GM19328 (cell line): ENCODE results near the gene RAB40B.

ENCODE experiments used
- ATAC-seq: cut with Tn5 transposase; IDR thresholded peaks from one replicate; pipeline ENCODE4 v1.9.1; 2021; ENCODE audit warnings: mild to moderate bottlenecking, moderate library complexity; ENCODE audit not compliant: unreplicated experiment

Gene RAB40B

DNA sequence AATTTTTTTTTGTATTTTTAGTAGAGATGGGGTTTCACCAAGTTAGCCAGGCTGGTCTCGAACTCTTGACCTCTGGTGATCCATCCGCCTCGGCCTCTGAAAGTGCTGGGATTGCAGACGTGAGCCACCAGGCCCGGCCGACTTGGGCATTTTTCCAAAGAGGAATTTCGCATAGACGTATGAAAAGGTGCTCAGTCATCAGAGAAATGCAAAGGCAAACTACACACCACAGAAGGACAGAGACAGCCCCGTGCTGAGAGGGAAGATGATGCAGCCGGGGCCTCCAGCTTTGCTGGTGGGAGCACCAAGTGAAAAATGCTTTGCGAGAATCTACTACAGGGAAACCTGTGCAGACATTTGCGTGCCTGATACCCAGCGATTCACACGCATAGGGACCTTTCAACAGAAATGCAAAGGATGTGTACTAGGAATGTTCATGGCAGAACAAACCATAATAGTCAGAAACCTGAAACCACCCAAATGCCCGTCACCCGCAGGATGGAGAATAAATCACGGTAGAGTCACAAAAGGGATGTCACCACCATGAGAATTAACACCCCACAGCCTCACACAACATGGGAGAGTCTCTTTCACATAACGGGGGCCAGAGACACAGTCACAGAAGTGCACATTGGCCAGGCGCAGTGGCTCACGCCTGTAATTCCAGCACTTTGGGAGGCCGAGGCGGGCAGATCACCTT, 5.2 kb downstream of the RAB40B start:
- ATAC-seq = no peak

DNA sequence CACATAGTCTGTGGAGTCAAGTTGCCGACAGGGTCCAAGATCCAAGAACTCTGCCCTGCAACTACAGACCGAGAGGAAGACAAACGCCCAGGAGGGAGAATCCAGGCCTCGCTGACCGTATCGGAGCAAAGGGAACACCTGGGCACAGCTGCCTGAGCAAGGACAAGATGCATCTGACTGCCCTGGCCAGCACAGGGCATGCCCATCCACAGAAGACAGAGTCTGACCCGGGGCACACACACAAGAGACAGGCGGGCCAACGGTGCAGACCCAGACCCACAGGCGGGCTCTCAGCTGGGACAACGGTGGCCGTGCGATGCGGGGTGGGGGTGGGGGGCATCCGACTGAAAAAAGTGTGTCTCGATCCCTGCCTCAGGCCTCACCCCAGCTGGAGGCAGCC, 6.2 kb downstream of the RAB40B start:
- no peak for ATAC-seq

DNA sequence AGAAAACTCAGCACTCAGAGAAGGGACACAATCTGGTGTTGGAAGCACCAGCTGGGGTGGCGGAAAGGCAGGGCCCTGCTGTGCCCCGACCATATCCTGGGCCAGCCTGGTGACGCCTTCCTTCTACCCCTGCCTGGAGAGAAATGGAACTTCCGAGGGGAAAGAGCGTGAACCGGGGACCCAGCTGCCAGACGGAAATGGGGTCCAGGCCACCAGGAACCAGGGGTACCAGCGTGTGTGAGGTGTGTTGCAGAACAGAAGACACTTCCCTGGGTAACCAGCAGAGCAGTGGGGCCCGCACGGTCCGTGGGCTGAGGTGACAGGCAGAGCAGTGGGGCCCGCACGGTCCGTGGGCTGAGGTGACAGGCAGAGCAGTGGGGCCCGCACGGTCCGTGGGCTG, 6.8 kb downstream of the RAB40B start:
- no peak for ATAC-seq

DNA sequence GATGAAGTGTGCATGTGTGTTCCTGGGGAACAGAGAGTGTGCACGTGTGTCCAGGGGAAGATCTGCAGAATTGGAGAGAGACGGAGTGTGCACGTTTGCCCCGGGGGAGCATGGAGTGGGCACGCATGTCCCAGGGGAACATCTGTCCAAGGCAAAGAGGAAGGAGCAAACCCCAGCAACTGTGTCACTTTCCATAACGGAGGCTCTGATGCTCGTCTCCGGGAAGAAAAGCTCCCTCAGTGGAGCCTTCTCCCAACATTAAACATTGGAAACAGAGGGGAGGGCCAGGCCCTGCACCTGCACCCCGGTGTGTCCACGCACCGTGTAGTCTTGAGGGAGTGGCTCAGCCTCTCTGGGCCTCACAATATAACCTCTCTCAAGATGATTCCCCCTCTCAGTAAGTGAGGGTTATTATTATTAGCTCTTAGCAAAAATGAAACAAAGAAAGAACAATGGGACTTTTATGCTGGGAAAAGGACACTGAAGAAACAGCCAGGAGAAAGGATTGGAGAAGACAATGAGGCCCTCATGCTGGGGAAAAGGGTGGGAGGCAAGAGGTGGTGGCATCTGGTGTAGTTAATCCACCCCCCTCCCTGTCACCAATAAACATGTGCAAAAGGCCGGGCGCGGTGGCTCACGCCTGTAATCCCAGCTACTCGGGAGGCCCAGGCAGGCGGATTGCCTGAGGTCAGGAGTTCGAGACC, 7.6 kb downstream of the RAB40B start:
- no peak for ATAC-seq

DNA sequence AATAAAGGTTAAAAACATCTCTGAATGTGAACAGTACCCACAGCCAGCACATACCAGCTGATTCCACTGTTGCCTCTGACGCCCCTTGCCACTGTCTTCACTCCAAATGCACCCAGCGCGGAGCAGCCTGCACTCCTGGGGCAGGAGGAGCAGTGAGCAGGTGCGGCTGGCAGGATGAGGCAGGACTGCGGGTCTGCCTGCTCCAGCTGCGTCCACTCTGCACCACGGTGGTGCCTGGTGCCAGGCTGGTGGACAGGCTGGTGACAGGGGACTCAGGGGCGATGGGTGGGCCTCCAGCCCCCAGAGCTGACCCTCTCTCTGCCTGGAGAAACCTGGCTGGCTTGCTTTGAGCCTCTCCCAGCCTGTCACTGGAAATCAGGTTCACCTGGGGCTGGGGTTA, 9.4 kb downstream of the RAB40B start:
- ATAC-seq = no peak

DNA sequence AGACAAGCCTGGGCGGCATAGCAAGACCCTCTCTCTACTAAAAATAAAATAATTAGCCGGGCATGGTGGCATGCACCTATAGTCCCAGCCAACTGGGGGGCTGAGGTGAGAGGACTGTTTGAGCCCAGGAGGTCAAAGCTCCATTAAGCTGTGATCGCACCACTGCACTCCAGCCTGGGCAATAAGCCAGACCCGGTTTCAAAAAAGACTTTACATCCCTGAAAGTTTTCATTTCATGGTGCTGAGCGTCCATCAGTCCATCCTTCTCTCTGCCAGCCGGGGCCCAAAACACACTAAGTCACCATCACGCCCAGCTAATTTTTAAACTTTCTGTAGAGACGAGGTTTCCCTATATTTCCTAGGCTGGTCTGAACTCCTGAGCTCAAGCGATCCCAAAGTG, 10.6 kb downstream of the RAB40B start:
- no peak for ATAC-seq

DNA sequence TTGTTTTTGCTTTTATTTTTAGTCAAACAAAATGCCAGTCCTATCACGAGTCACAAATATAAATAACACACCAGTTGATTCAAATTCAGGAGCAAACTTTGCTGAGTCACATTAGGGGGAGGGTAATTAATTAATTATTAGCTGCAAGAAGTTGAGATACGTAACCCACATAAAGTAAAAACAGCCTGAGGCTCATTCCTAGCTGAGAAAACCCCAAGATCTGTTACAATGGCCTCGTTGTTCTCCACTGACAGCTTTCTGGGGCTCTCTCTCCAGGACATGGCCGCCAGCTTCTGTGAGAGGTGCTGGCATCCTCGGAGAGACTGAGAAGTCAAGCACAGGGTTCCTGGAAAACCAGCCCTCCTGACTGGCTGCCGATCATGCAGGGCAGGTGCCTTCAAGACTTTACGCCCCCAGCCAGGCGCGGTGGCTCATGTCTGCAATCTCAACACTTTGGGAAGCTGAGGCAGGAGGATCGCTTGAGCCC, 11.1 kb downstream of the RAB40B start:
- ATAC-seq = no peak

DNA sequence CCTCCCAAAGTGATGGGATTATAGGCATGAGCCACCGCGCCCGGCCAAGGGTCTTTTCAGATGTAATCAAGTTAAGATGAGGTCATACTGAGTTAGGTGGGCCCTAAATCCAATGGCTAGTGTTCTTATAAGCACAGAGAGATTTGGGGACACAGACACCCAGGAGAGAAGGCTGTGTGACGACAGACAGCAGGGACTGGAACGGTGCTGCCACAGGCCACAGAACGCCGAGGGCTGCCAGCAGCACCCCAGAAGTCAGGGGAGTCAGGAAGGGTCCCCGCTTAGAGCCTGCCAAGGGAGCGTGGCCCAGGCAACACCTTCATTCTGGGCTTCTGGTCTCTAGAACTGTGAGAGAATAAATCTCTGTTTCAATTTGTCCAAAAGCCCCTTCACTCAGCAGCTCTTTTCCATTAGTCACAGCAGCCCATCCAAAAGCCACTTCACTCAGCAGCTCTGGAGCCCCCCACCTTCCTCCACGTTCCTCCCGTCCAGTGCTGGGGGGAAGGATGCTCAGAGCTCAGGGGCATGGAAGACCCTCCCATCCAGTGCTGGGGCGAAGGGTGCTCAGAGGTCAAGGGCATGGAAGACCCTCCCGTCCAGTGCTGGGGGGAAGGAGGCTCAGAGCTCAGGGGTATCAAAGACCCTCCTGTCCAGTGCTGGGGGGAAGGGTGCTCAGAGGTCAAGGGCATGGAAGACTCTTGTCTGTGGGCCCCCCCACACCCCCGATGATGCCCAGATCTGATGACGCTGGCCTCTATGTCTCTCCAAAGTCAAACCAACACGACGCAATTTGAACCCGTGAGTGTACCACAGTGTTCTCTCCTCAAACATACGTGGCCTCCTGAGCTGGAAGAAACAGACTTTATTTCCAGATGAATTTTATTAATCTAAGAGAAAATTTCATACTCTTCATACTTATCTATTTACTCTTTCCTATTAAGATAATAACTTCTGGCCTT, 11.9 kb downstream of the RAB40B start:
- no peak for ATAC-seq

DNA sequence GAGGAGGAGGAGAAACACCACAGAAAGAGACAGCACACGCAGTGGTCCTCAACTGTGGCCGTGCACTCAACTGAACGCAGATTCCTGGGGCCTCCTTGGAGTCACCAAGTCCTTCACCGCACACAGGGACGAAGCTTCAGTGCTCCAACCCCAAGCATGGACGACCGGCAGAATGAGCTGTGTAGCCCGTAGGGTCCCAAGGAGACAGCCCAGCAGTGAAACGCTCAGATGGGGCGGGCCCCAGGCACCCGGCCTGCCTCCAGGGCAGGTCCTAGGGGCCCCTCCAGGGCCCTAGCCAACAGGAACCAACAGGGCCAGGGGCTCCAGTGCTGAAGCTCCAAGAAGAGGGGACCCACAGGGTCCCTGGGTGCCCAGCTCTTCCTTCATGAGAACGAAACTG, 13.2 kb downstream of the RAB40B start:
- no peak for ATAC-seq

DNA sequence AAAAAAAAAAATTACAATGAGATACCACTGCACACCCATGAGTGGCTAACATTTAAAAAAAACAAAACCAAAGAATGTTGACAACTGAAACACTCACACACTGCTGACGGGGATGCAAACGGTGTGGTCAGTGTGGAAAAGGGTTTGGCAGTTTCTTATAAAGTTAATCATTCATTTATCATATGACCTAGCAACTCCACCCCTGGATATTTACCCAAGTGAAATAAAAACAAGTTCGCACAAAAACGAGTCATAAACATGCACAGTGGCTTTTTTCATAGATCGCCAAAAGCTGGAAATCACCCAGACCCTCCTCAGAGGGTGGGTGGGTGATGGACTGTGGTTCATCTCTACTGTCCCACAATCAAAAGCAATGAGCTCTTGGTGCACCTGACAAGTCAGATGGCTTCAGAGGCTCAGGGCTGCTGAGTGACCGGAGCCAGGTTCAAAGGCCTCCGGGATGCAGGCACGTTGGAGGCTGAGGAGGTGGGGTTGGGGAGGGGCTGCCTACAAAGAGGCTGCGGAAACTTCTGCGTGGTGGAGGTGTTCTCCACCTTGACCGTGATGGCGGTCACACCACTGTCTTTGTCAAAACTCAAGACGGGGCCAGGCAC, 14.2 kb downstream of the RAB40B start:
- no peak for ATAC-seq

DNA sequence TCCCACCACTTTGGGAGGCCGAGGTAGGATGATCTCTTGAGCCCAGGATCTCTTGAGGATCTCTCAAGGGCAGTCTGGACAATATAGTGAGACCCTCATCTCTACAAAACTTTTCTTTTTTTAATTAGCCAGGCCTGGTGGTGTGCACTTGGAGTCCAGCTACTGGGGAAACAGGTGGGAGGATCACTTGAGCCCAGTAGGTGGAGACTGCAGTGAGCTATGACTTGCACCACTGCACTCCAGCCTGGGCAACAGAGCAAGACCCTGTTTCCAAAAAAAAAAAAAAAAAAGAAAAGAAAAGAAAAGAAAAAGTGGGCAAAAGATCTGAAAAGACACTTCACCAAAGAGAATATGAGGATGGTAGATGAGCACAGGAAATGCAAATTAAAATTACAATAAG, 15.0 kb downstream of the RAB40B start:
- ATAC-seq = no peak

DNA sequence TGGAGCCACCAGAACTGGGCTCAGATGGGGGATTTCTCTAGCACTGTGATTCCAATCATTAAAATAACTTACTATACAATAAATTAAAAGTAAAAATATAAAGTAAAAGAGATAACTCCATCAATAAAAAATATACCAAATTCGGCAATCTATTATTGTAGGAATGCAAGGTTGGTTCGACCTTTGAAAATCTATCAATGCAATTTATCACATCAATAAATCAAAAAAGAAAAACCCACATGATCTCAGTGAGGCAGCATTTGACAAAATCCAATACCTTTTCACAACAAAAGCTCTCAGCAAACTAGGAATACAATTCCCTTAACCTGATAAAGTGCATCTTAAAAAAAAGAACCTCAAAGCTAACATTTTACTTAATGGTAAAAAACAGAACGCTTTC, 17.0 kb downstream of the RAB40B start:
- ATAC-seq = no peak

DNA sequence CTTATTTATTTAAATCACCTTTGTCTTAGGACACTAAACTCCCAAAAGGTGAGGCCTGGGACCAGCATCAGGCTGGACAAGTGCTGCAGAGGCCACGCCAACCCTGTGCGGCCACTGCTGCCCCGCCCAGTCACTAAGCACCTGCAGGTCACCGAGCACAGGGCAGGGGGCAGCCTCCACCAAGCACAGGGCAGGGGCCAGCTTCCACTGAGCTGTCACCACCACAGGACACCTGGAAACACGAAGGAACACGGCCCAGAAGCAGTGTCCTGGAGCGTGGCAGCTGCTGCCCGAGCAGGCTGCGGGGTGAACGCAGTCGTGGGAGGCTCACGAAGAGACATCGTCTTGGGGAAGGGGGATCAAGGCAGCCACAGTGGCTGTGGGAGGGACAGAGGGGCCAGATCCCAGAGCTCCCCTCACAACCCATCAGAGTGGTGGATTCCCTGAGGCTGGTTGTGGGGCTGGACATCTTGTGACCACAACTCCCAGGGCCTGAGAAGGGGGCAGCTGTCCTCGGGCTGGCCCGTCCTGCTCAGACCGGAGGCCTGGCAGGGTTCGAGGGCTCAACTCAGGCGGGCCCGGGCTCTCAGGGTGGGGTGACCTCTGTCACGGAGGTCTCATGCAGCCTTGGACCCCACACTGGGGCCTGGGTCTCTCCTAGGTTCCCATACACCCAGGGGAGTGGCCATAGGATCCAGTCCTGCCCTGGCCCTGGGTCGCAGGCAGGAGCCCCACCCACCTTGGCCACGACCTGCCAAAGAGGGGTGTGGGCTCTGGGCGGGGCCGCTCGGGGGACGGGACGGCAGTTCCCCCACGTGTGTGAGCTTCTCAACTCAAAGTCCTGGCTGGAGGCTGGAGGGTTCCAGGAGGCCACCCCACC, 18.7 kb downstream of the RAB40B start:
- no peak for ATAC-seq

DNA sequence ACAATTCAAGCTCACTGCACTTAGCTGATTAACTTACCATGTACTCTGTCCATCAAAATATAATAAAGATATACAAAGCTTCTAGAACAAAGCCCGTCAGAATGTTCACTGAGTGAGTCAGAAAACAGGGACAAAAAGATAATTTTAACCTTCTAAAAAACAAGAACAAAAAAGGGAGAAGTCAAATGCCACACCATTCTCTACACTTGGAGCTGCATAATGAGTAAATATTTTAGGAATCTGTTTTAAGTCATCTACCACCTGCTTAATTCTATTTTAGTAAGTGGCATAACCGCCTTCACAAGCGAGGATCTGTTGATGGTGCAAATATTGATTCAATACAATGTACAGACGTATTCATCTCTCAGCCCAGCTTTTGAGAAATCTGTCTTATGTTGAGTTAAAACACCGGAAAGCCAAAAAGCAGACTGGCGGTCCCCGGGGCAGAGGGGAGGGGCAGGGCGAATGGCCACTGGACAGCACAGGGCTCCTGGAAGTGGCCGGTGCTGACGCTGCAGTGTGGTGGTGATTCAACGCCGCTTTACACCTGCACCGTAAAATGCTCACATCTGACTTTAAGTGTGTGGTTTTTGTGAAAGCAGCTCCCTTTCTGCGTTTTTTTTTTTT, 20.1 kb downstream of the RAB40B start:
- no peak for ATAC-seq

DNA sequence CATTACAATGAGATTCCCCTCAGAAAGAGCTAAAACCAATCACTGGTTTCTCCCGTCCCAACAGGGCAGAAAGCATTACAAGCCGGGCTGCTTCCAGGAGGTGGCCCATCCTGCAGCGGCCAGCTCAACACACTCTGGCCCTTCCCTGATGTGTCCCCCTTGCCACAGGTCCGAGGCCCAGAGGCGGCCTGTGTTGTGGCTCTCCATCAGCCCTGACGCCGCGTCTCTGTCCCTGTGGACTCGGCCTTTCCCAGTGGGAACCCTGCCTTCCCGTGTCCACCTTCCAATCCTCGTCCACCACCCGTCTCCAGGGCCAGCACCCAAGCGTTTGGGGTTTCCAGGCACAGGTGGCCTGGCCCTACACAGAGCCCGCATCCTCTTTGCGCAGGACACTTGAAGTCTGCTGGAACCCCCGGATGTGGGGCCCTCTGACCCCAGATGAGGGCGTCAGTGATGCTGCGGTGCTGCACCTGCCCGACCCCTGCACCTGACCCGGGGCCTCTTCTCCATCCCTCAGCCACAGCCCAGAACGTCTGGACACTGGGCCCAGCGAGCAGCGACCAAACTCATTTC, 21.1 kb downstream of the RAB40B start:
- no peak for ATAC-seq

DNA sequence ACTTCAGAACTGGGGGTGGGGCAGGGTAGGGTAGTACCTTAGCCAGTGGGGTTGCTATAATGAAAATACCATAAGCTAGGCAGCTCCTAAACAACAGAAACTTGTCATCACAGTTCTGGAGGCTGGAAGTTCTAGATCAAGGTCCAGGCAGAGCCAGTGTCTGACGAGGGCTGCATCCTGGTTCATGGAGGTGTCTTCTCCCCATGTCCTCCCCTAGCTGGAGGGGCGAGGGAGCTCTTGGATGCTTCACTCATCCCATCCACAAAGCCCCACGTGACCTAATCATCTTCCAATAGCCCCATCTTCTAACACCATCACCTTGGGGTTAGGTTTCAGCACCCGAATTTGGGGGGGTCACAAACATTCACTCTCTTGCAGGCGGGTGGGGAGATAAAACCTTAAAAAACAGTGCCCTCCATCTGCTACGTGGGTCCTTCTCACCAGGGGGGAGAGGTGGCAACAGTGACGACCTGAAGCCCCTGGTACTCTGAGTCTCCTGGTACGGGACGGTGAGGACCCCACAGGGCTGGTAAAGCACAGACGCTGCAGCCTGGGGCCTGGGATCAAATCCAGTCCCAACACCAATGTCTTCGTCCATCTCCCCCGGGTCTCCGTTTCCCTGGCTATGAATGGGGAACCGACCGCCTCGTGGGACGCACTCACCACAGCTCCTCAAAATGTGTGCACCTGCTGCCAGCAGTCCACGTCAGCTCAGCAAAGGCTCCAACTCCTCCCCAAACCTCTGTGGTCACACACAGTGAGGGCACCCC, 22.8 kb downstream of the RAB40B start:
- no peak for ATAC-seq

DNA sequence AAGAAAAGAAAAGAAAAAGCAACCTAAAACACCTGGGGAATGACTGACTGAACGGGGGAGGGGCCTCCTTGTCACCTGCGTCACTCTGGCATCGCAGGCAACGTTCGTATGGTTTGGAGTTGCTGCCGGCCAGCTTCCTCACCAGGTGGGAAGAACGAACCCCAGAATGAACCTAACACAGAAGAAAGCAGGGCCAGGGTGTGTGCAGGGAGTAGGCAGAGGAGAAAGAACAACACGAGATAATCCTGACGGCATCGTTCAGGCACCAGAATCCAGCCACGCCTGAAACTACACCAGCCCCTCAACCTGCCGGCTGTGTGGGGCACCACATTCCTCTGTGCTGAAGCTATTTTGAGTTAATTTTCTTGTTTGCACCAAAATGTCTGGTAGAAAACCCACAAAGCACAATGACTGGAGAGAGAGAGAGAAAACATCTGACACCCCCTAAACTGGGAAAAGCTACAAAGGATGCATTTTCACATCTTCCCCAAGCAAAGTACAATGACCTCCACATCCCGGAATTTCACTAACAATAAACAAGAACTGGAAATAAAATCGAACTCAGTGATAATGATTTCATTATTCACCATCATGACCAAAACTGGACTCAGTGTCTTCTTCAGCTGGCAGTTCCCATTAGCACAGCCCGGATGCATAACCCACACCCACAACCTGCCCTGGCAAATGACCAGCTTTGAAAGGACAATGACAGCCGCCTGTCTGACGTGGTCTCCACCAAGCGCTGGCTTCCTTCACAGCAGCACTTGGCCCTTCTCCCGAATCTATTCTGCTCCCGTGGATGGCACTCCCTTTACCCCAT, 23.6 kb downstream of the RAB40B start:
- ATAC-seq = no peak
